SK-N-SH (cell line): ENCODE results near the gene CEBPG.

Source experiments
- EP300 ChIP-seq, 2 experiments: IDR thresholded peaks; 2 replicates each; pipeline versions ENCODE4 v1.4.0 to v1.6.1; 2012; ENCODE audit warnings: borderline replicate concordance in 1 of 2, low read depth in 1 of 2, low read length in 1 of 2
- GABPA ChIP-seq: IDR thresholded peaks from 2 replicates; pipeline ENCODE4 v1.4.0; 2012; ENCODE audit warnings: low read depth, mild to moderate bottlenecking
- JUND ChIP-seq: IDR thresholded peaks from 2 replicates; pipeline ENCODE4 v1.4.0; 2012
- NRF1 ChIP-seq: IDR thresholded peaks from 2 replicates; pipeline ENCODE4 v1.6.1; 2012; ENCODE audit warnings: low read depth, mild to moderate bottlenecking, low read length
- TCF12 ChIP-seq: IDR thresholded peaks from 2 replicates; pipeline ENCODE4 v1.4.0; 2012
- YY1 ChIP-seq: IDR thresholded peaks from 2 replicates; pipeline ENCODE4 v1.4.0; 2012; ENCODE audit warnings: low read depth, mild to moderate bottlenecking
- TF ChIP-seq, protein P1 (sequence below): fragments of 200-600 bp; sonication (generic); IDR thresholded peaks from 2 replicates; pipeline ENCODE4 v1.6.1; 2017; ENCODE audit warnings: antibody characterized with exemption, mild to moderate bottlenecking, moderate library complexity
- TF ChIP-seq, protein P2 (sequence below): IDR thresholded peaks from 2 replicates; pipeline ENCODE4 v1.6.1; 2012; ENCODE audit warnings: mild to moderate bottlenecking, low read depth, low read length, moderate library complexity
- TF ChIP-seq, protein P3 (sequence below): IDR thresholded peaks from 2 replicates; pipeline ENCODE4 v1.4.0; 2012; ENCODE audit warnings: low read depth, borderline replicate concordance

DNA sequence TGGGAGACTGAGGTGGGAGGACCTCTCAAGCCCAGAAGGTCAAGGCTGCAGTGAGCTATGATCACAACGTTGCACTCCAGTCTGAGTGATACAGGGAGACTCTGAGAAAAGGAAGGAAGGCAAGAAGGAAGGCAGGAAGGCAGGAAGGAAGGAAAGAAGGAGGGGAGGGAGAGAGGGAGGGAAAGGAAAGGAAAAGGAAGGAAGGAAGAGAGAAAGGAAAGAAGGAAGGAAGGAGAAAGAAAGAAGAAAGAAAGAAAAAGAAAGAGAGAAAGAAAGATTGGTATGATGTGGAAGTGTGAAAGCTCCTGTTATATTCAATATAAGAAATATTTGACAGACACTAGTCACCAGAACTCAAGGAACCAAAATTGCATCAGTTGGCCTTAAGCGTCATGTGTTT, 32.5 kb upstream of the CEBPG start:
- TF ChIP-seq, protein P1, sequence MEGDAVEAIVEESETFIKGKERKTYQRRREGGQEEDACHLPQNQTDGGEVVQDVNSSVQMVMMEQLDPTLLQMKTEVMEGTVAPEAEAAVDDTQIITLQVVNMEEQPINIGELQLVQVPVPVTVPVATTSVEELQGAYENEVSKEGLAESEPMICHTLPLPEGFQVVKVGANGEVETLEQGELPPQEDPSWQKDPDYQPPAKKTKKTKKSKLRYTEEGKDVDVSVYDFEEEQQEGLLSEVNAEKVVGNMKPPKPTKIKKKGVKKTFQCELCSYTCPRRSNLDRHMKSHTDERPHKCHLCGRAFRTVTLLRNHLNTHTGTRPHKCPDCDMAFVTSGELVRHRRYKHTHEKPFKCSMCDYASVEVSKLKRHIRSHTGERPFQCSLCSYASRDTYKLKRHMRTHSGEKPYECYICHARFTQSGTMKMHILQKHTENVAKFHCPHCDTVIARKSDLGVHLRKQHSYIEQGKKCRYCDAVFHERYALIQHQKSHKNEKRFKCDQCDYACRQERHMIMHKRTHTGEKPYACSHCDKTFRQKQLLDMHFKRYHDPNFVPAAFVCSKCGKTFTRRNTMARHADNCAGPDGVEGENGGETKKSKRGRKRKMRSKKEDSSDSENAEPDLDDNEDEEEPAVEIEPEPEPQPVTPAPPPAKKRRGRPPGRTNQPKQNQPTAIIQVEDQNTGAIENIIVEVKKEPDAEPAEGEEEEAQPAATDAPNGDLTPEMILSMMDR: no peak
- TF ChIP-seq JUND (no peak), GABPA (no peak), TCF12 (no peak), EP300 (IDR thresholded peaks at IDR 0.05; ENCODE audit: borderline replicate concordance in 1 of 2, low read depth in 1 of 2, low read length in 1 of 2) (no peak), NRF1 (no peak), YY1 (no peak)
- TF ChIP-seq, protein P2, sequence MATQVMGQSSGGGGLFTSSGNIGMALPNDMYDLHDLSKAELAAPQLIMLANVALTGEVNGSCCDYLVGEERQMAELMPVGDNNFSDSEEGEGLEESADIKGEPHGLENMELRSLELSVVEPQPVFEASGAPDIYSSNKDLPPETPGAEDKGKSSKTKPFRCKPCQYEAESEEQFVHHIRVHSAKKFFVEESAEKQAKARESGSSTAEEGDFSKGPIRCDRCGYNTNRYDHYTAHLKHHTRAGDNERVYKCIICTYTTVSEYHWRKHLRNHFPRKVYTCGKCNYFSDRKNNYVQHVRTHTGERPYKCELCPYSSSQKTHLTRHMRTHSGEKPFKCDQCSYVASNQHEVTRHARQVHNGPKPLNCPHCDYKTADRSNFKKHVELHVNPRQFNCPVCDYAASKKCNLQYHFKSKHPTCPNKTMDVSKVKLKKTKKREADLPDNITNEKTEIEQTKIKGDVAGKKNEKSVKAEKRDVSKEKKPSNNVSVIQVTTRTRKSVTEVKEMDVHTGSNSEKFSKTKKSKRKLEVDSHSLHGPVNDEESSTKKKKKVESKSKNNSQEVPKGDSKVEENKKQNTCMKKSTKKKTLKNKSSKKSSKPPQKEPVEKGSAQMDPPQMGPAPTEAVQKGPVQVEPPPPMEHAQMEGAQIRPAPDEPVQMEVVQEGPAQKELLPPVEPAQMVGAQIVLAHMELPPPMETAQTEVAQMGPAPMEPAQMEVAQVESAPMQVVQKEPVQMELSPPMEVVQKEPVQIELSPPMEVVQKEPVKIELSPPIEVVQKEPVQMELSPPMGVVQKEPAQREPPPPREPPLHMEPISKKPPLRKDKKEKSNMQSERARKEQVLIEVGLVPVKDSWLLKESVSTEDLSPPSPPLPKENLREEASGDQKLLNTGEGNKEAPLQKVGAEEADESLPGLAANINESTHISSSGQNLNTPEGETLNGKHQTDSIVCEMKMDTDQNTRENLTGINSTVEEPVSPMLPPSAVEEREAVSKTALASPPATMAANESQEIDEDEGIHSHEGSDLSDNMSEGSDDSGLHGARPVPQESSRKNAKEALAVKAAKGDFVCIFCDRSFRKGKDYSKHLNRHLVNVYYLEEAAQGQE: no peak
- TF ChIP-seq, protein P3, sequence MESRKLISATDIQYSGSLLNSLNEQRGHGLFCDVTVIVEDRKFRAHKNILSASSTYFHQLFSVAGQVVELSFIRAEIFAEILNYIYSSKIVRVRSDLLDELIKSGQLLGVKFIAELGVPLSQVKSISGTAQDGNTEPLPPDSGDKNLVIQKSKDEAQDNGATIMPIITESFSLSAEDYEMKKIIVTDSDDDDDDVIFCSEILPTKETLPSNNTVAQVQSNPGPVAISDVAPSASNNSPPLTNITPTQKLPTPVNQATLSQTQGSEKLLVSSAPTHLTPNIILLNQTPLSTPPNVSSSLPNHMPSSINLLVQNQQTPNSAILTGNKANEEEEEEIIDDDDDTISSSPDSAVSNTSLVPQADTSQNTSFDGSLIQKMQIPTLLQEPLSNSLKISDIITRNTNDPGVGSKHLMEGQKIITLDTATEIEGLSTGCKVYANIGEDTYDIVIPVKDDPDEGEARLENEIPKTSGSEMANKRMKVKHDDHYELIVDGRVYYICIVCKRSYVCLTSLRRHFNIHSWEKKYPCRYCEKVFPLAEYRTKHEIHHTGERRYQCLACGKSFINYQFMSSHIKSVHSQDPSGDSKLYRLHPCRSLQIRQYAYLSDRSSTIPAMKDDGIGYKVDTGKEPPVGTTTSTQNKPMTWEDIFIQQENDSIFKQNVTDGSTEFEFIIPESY: no peak
